22Rv1 (cell line): ENCODE results near the gene EHMT1.

Experiments used
- ZFX ChIP-seq: fragments of 450-650 bp; IDR thresholded peaks from 2 replicates; pipeline ENCODE4 v1.6.1; 2017; ENCODE audit warnings: antibody characterized with exemption, borderline replicate concordance
- TF ChIP-seq, protein P1 (sequence below): fragments of 450-650 bp; IDR thresholded peaks from 2 replicates; pipeline ENCODE4 v1.5.1; 2017; ENCODE audit warnings: mild to moderate bottlenecking

DNA sequence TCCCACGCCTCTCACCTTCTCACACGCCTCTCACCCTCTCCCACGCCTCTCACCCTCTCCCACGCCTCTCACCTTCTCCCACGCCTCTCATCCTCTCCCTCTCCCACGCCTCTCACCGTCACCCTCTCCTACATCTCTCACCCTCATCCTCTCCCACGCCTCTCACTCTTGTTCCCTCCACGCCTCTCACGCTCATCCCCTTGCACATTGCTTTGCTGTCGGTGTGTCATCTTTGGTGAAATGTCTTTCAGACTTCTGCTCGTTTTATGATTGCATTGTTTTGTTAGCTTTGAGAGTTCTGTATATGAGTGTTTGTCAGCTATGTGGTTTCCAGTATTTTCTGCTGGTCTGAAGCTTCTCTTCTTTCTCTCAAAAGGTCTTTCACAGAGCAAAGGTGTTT lies 102.7 kb downstream of the EHMT1 start:
- TF ChIP-seq, protein P1, sequence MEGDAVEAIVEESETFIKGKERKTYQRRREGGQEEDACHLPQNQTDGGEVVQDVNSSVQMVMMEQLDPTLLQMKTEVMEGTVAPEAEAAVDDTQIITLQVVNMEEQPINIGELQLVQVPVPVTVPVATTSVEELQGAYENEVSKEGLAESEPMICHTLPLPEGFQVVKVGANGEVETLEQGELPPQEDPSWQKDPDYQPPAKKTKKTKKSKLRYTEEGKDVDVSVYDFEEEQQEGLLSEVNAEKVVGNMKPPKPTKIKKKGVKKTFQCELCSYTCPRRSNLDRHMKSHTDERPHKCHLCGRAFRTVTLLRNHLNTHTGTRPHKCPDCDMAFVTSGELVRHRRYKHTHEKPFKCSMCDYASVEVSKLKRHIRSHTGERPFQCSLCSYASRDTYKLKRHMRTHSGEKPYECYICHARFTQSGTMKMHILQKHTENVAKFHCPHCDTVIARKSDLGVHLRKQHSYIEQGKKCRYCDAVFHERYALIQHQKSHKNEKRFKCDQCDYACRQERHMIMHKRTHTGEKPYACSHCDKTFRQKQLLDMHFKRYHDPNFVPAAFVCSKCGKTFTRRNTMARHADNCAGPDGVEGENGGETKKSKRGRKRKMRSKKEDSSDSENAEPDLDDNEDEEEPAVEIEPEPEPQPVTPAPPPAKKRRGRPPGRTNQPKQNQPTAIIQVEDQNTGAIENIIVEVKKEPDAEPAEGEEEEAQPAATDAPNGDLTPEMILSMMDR: no peak
- TF ChIP-seq ZFX: no peak
